Measurements from ENCODE around the gene SERF2.
"Not testable (repeated sequence)": the region's sequence is repeated elsewhere in the genome, so short reads cannot be mapped to it uniquely, and the experiment has no call there.

Gene SERF2

GRCh38 chr15:43795997-43796396 is 3.9 kb downstream of the SERF2 start:
- no peak for DNase-seq (ENCODE audit: low spot score)
- no peak for TF ChIP-seq CTCF (IDR thresholded peaks at IDR 0.05; ENCODE audit: extremely low read depth, missing control alignments)

- no peak for DNase-seq (ENCODE audit: low spot score)
- no peak for TF ChIP-seq CTCF (IDR thresholded peaks at IDR 0.05; ENCODE audit: extremely low read depth, missing control alignments)
Observed at GRCh38 chr15:43796566-43796965, 4.4 kb downstream of the SERF2 start.

- peak; percentile 9 for TF ChIP-seq CTCF (IDR thresholded peaks at IDR 0.05; ENCODE audit: extremely low read depth, missing control alignments)
- no peak for DNase-seq (ENCODE audit: low spot score)
Observed at GRCh38 chr15:43799209-43799944, 7.3 kb downstream of the SERF2 start.

- no peak for TF ChIP-seq CTCF (IDR thresholded peaks at IDR 0.05; ENCODE audit: extremely low read depth, missing control alignments)
- no peak for DNase-seq (ENCODE audit: low spot score)
Observed at GRCh38 chr15:43799945-43800285, 7.8 kb downstream of the SERF2 start, which contains the start of gene SERINC4. Gene SERINC4 (minus strand): TSS chr15:43800220. CDS start chr15:43799986, 234 bp downstream.

GRCh38 chr15:43800286-43801141 is 8.4 kb downstream of the SERF2 start, which contains the start of gene HYPK:
Gene HYPK (plus strand): TSS chr15:43800599. CDS start chr15:43800623, 24 bp downstream.
- TF ChIP-seq CTCF (IDR thresholded peaks at IDR 0.05; ENCODE audit: extremely low read depth, missing control alignments), result no peak
- DNase-seq (ENCODE audit: low spot score), result peak; percentile 81

GRCh38 chr15:43802676-43803075 is 10.6 kb downstream of the SERF2 start:
- DNase-seq (ENCODE audit: low spot score), result not testable (repeated sequence)

GRCh38 chr15:43808435-43808950 is 16.4 kb downstream of the SERF2 start:
- no peak for DNase-seq (ENCODE audit: low spot score)
- TF ChIP-seq CTCF (IDR thresholded peaks at IDR 0.05; ENCODE audit: extremely low read depth, missing control alignments), result no peak

Measured in GM20000 (cell line).